Fibroblast of upper back skin (primary cell): ENCODE results near the gene TMEM179.
"Not testable (repeated sequence)": the region's sequence is repeated elsewhere in the genome, so short reads cannot be mapped to it uniquely, and the experiment has no call there.

Experiments
- DNase-seq: peaks from one replicate; pipeline ENCODE4 v3.0.0-alpha.2; 2013

Gene TMEM179

GRCh38 chr14:104637546-104638003, 33.0 kb upstream of the TMEM179 start:
- no peak for DNase-seq

GRCh38 chr14:104636846-104637545, 32.4 kb upstream of the TMEM179 start:
- DNase-seq = not testable (repeated sequence)

GRCh38 chr14:104636131-104636530, 31.6 kb upstream of the TMEM179 start:
- DNase-seq = no peak

- DNase-seq = no peak
Observed at GRCh38 chr14:104635717-104636116, 31.1 kb upstream of the TMEM179 start.

- DNase-seq = no peak
Observed at GRCh38 chr14:104634886-104635570, 30.5 kb upstream of the TMEM179 start.

GRCh38 chr14:104634138-104634760, 29.7 kb upstream of the TMEM179 start:
- no peak for DNase-seq

- no peak for DNase-seq
Observed at GRCh38 chr14:104633276-104634137, 28.9 kb upstream of the TMEM179 start.

GRCh38 chr14:104632781-104633180, 28.2 kb upstream of the TMEM179 start:
- DNase-seq = no peak

GRCh38 chr14:104624939-104625338, 20.4 kb upstream of the TMEM179 start:
- DNase-seq = no peak

GRCh38 chr14:104614126-104614812, 9.7 kb upstream of the TMEM179 start:
- no peak for DNase-seq

GRCh38 chr14:104611881-104612280, 7.3 kb upstream of the TMEM179 start:
- no peak for DNase-seq

- no peak for DNase-seq
Observed at GRCh38 chr14:104610749-104611310, 6.3 kb upstream of the TMEM179 start.

GRCh38 chr14:104609666-104610065, 5.1 kb upstream of the TMEM179 start:
- no peak for DNase-seq

- DNase-seq = no peak
Observed at GRCh38 chr14:104603711-104604401, 716 bp downstream of the TMEM179 start.

GRCh38 chr14:104602933-104603325, 1.6 kb downstream of the TMEM179 start:
- DNase-seq = no peak

GRCh38 chr14:104602315-104602932, 2.1 kb downstream of the TMEM179 start:
- no peak for DNase-seq

GRCh38 chr14:104601786-104602185, 2.8 kb downstream of the TMEM179 start:
- DNase-seq = peak; percentile 8

- no peak for DNase-seq
Observed at GRCh38 chr14:104600805-104601204, 3.8 kb downstream of the TMEM179 start.

GRCh38 chr14:104600141-104600643, 4.4 kb downstream of the TMEM179 start:
- DNase-seq = no peak

- no peak for DNase-seq
Observed at GRCh38 chr14:104599446-104599845, 5.1 kb downstream of the TMEM179 start.

GRCh38 chr14:104598910-104599273, 5.7 kb downstream of the TMEM179 start:
- no peak for DNase-seq
